Measurements from ENCODE around the gene FAM83F.

GRCh38 chr22:40009292-40009774 is 14.6 kb downstream of the FAM83F start:
- TF ChIP-seq EZH2 (IDR thresholded peaks at IDR 0.05; ENCODE audit: borderline replicate concordance, insufficient read depth, low read depth, low read length, poor library complexity, severe bottlenecking) (no peak), CTCF (IDR thresholded peaks at IDR 0.05) (no peak)
